Raji (cell line): Measurements from ENCODE around the gene PHF2.

Source experiments
- POLR2A ChIP-seq: IDR thresholded peaks from 2 replicates; pipeline ENCODE4 v1.6.1; 2011; ENCODE audit warnings: low read depth, low read length, control low read depth; ENCODE audit not compliant: insufficient read depth

The PHF2 gene

DNA sequence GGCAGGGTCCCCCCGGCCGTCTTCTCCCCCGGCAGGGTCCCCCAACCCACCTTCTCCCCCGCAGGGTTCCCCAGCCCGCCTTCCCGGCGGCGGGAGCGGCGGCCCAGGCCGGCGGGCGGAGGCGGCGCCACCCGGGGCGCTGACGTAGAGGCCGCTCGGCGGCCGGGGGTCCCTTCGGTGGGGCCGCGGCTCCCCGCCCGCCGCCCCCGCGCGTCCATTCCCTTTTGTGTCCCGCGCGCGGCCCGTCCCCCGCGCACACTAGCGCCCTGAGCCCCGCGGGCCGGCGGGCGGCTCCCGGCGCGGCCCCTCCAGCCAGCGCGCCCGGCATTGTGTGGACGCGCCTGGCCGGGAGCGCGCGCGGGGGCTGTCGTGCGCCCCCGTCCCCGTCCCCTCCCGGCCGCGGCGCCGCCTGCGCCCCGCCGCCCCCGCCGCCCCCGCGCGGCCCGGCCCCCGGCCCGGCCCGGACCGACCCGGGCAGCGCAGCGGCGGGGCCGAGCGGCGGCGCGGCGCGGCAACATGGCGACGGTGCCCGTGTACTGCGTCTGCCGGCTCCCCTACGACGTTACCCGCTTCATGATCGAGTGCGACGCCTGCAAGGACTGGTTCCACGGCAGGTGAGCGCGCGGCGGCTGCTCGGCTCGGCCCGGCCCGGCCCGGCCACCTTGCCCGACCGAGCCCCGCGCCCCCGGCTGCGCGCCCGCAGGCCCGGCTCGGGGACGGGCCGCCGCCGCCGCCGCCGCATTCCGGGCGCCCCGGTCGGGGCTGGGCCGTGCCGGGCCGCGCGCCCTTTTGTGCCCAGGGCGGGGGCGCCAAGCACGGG is at the start of gene PHF2:
Gene PHF2, plus strand, starts transcription at position 327 of the 820 bp plus-strand sequence. Its CDS starts 190 bp downstream, at position 517.
- no peak; the same call in 1 of the 2 replicates for TF ChIP-seq POLR2A

DNA sequence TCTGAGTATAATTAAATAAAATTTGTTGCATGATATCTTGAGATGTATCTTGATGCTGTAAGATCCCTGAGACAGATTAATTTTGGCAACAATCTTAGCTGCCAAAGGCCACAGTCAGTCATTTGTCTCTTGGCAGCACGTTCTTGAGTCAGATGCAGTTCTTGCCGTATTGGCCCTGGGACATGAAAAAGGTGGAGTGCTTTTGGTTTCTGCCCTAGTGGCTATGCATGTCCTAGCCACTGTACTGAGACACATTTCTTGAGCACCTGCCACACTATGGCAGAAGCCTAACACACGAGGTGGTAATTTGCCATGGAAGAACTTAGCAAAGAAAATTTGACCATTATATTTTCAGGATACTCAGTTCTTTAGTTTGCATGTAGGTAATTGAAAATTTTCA is 45.0 kb upstream of the PHF2 start:
- TF ChIP-seq POLR2A, result no peak

DNA sequence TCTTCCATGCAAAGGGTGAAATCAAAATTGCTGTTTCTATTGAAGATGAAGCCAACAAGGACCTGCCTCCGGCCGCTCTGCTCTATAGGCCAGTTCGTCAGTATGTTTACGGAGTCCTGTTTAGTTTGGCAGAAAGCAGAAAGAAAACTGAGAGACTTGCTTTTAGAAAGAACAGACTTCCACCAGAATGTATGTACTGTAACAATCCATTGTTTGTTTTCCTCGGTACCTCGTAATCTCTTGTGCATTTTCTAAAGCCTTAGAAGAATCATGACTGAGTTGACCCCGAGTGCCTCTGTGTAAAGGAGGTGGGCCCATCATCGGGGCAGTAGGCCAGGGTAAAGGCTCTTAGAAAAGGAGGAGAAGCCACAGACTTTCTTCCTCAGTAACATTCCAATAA is 44.2 kb upstream of the PHF2 start:
- TF ChIP-seq POLR2A, result no peak

DNA sequence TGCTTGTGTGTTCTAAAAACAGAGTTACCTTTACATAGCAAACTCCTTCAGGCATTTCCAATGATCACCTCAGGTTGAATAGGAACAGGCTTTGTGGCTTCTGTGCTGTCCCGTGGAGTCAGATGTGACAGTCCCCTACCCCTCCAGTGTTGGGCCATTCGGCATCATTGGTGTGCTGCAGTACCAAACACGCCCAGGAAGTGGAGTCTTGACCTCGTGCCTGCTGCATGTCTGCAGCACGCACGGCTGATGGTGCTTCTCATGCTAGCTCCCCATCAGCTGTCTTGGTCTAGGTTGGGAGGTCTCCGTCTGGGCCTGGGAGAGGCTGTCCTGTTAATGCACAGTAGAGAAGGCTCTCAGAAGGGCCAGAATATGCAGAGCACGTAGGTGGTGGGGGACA is 42.5 kb upstream of the PHF2 start:
- no peak for TF ChIP-seq POLR2A

DNA sequence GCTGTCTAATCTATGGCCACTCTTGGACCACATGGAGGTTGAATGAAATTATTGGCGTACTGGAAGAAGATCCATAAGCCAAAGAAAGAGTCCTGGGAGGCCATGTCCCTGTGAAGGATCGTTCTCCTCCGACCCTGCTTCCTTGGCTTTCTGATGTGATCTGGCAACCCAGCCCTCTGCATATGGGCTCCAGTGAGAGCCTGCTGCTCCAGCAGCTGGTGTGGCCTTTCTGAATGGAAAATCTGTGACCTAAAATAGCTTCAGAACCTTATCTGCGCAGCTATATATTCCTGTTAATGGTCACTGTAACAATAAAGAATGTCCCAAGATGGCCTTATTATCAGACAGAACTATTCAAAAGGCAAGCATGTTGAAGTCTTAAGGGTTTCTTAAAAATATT is 40.2 kb upstream of the PHF2 start:
- no peak for TF ChIP-seq POLR2A

DNA sequence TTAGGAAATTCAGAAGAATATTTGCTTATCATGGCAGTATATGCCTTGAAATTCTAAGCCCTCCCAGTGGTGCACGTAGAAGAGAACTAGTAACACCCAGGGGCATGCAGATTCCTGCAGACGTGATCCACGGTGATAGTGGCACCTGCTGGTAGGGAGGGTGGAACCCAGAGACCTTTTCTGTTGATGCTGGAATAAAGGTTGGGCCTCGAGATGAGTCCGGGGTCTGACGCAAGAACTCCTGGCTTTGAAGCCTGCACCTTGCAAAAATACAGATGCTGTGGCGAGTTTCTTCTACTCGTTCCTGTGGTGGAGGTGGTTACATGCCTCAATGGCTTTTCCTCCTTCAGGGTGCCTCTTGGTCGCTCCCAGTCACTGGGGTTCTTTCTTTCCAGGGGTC is 39.5 kb upstream of the PHF2 start:
- no peak for TF ChIP-seq POLR2A

DNA sequence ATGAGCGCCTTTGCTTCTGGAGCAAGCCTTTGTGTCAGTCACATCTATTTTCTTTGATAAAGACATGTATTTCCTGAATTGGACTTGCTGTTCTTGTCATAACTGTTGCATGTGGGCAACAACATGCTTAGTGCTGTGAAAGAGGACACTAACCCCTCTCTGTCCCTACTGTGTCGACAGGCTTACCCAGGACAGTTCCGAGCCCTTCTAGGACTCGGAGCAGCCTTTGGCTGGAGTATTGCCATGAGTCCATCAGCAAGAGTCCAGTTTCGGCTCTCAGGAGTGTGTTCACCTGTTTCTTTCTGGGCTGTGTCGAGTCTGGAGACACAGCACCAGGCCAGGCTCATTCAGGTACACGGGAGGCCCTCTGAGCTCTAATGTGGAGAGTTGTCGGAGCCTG is 36.1 kb upstream of the PHF2 start:
- no peak for TF ChIP-seq POLR2A

DNA sequence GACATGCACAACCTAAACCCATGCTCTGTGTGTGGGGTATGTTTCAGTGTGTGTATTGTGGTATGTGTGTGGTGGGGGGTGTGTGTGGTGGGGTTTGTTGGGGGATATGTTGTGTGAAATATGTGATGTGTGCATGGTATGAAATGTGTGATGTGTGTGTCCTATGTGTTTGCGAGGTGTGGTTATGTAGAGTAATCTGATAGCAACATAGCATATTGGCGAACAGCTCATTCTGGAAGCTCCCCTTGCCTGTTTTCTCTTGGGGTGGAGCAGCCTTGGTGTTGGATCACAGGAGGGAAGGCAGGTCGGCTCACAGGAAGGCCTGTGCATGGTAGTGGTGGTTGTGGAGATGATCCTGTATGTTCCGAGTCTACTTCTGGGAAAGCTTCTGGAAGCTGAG is 35.4 kb upstream of the PHF2 start:
- no peak for TF ChIP-seq POLR2A

DNA sequence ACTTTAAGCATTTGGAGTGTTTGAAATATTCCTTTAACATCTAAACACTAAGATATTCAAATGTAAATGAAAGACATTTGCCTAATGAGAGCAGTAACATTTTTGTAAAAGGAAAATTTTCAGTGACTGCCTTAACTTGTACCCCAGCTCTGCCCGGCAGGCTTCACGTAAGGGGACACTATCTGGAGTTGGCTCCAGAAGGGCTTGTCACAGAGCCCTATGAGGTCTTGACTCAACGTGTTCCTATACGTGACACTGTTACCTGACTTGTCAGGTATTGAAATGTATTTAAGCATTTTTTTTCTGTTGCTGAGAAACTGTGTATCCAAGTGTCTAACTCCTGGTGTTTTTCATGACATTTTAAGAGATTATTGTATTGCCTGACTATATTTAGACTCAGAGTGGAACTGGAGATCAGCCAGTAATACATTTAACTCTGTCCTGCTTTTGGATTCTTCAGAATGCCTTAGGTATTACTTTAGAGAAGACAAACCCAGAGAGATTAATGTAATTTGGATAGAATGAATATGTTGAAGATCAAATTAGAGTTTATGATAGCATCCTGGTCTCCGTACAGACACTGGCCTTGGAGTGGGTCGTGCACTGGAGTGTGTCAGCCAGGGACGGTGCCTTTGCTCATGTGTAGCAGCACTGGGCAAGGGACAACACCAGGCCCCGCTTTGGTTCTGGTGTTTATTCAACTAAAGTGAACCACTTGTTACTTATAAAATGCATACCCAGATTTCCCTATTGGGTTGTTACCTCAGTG is 34.6 kb upstream of the PHF2 start:
- no peak for TF ChIP-seq POLR2A

DNA sequence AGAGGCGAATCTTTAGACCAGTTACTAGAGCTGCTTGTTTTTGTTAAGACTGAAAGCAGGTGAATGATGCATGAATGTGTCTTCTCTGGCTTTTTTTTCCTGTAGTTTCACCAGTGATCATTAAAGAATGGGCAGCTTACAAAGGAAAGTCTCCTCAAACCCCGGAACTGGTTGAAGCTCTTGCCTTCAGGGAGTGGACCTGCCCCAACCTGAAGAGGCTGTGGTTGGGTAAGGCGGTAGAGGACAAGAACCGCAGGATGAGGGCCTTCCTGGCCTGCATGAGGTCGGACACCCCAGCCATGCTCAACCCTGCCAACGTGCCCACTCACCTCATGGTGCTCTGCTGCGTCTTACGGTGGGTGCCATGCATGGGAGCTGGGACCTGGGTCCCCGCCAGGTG is 33.3 kb upstream of the PHF2 start:
- no peak for TF ChIP-seq POLR2A

DNA sequence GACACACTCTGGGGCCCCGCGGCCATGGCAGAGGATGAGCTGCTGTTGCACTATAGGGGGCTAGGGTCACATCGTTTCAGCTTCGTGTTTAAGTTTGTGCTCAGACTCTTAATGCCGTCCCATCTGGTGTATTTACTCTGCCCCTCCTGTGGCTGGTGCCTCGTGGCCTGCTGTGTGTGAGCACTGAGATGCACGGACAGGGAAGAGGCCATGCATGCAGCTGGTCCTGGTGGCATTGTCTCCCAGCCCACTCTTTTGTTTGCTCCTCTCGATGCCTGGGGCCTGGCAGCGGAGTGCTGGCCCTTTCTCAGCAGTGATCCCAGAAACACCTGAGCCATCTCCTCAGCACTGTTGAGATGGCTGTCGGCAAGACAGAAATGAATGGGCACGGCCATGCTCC is 30.0 kb upstream of the PHF2 start:
- no peak for TF ChIP-seq POLR2A

DNA sequence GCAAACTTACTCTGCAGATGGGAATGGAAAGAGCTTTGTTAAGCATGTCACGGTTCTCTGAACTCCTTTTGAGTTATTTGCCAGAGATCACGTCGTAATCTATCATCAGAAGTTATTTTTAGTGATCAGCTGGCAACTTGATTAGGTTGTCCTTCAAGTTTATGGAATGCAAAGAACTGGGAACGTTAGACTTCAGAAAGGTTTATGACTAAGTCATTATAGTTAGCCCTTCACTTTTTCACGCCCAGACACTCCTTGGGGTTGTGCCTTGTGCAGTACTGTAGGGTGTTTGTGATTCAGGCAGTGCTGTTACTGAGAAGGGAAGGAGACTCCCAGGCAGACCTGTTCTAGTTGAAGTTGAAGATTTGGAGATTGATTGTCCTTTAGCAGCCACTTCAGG is 26.8 kb upstream of the PHF2 start:
- no peak for TF ChIP-seq POLR2A

DNA sequence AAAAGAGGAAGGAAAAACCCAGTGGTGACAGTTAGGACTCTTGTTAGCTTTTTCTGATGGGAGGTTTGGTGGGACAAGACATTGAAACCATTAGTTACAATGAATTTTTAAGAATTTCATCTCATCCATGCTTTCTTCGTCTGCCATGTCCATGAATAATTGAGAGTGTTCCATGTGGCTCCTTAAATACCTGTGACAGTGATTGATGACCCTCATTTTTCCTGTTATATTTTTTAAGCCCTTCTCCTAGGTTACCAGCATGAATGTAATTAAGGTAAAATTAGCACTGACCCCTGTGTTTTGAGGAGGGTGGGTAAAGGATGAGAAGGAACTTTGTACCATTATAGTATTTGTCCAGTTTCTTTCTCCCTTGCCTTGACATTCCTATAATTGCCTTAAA is 23.5 kb upstream of the PHF2 start:
- no peak for TF ChIP-seq POLR2A

DNA sequence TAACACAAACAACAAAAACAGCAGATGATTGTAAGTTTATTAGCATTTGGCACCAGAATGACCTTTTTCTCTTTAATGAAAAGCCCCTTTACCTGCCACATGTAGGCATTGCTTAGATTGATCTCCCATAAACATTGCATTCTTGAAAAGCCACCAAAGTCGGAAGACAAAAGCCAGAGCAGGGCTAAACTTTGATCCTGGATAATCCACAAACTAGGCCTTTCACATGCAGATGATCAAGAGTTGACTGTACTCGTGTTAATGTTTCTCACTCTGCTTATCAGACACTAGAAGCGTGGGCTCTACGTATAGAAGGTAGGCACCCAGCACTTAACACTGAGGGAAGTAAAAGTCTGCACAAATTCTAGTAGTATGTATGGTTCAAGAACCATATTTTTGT is 21.0 kb upstream of the PHF2 start:
- no peak for TF ChIP-seq POLR2A

DNA sequence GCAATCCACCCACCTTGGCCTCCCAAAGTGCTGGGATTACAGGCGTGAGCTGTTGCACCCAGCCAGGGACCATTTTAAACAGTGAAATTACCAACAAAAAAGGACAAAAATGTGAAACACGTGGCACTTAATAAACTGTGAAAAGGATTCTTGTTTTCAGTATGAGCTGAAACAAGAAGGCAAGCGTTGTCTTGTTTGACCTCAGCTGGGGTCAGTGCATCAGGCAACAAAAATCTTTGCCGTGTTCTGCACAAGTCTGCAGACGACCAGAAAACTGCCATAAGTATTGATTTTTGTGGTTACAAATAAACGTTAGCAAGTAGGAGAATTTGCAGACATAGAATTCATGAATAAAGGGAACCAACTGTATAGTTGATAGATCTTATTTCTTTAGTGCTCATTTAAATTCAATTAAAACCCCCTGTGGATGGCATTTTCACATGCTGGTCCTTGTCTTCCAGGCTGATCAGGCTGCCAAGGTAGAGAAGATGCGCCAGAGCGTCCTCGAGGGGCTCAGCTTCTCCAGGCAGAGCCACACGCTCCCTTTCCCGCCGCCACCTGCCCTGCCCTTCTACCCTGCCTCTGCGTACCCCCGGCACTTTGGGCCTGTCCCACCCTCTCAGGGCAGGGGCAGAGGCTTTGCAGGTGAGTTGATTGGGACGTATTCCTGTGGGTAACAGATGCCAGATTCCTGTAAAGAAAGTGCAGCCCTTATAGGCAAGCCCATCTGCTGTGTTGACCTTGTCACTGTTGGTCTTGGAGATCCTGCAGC is 18.8 kb upstream of the PHF2 start:
- no peak for TF ChIP-seq POLR2A

DNA sequence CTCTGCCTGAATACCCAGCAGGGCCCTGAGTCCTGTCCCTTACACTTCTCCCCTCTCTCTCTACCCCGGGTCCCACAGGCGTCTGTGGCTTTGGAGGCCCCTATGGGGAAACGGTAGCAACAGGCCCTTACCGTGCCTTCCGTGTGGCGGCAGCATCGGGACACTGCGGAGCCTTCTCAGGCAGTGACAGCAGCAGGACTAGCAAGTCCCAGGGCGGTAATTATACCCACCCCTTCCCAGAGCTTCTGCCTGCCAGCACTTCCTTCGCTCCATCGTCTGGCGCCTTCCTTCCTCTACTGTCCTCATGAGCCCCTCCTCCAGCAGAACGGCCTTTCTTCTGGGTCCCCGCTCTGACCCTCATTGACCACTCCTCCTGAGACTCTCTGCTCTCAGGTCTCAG is 17.9 kb upstream of the PHF2 start:
- no peak for TF ChIP-seq POLR2A
